Measurements from ENCODE around the gene MARK3. TPM values are rescaled to one million over a fixed set of nuclear protein-coding genes. Genes with fewer than 3 reads are reported as not detected.

The MARK3 gene
- total RNA-seq, 1 experiment from 2014 or later: 189 TPM

- TF ChIP-seq CTCF (conservative IDR thresholded peaks at IDR 0.05) (peak; percentile 97), EZH2 (IDR thresholded peaks at IDR 0.05; ENCODE audit: low read depth) (no peak)
- H3F3A ChIP-seq (ENCODE audit: insufficient read depth, low read depth): peaks cover 71% of the 10 kb centered on the region
- peaks cover 90% of the 10 kb centered on the region for H4K20me1 ChIP-seq (ENCODE audit: insufficient read depth)
- no peaks in the 10 kb centered on the region for H3K27me3 ChIP-seq (ENCODE audit: insufficient read depth, low read depth)
- intact Hi-C loops (cut with micrococcal nuclease; ENCODE audit: unreplicated experiment): loop anchor here (1.0 to 10.0 kb wide), 4 partner anchors 95 to 866 kb away; no protein-coding TSS in a partner anchor
- H2AFZ ChIP-seq: no peak overlapping the region
- no peak overlapping the region for H3K4me3 ChIP-seq
- peak overlapping the region; percentile 27 for H3K4me2 ChIP-seq
- H3K9me2 ChIP-seq (ENCODE audit: insufficient read depth): no peaks in the 10 kb centered on the region
- H3K9me3 ChIP-seq (ENCODE audit: insufficient read depth, low read depth): no peaks in the 10 kb centered on the region
- peaks cover 100% of the 10 kb centered on the region for H3K79me2 ChIP-seq (ENCODE audit: low read depth)
- CTCF ChIA-PET: interaction anchor here (0.6 to 2.3 kb wide), 15 partner anchors 17 to 1703 kb away, joined by 3 to 11 read pairs (median 5); partner anchors contain the start of gene EIF5
- peaks cover 57% of the 10 kb centered on the region for H3K4me1 ChIP-seq (replicated peaks; ENCODE audit: insufficient read depth)
- POLR2A ChIA-PET (ENCODE audit: unreplicated experiment): interaction anchor here (0.6 to 0.7 kb wide), 2 partner anchors 14 to 162 kb away, joined by 3 to 6 read pairs; no protein-coding TSS in a partner anchor
- no peak overlapping the region for H3K27ac ChIP-seq
- peak; percentile 45 to 72 for DNase-seq
- peaks cover 8% of the 10 kb centered on the region; the same call in 1 of the 2 replicates for H3K36me3 ChIP-seq (ENCODE audit: low read depth)
- BruUV-seq (replicated peaks): no TSS peak
These were observed 5.8 kb downstream of the MARK3 start for GRCh38 chr14:103391048-103391447.

- H3K4me2 ChIP-seq: no peak overlapping the region
- H3K27me3 ChIP-seq (ENCODE audit: insufficient read depth, low read depth): no peaks in the 10 kb centered on the region
- TF ChIP-seq CTCF (conservative IDR thresholded peaks at IDR 0.05) (no peak), EZH2 (IDR thresholded peaks at IDR 0.05; ENCODE audit: low read depth) (no peak)
- ChIA-PET POLR2A (ENCODE audit: unreplicated experiment) (no interaction called here), CTCF (interaction anchor here (0.6 to 2.3 kb wide), 5 partner anchors 23 to 317 kb away, joined by 3 to 17 read pairs (median 5); partner anchors contain the start of gene EIF5)
- H3K4me1 ChIP-seq (replicated peaks; ENCODE audit: insufficient read depth): peaks cover 60% of the 10 kb centered on the region
- H3K9me3 ChIP-seq (ENCODE audit: insufficient read depth, low read depth): no peaks in the 10 kb centered on the region
- H2AFZ ChIP-seq: no peak overlapping the region
- peaks cover 89% of the 10 kb centered on the region for H4K20me1 ChIP-seq (ENCODE audit: insufficient read depth)
- H3K4me3 ChIP-seq: no peak overlapping the region
- H3K79me2 ChIP-seq (ENCODE audit: low read depth): peaks cover 100% of the 10 kb centered on the region
- intact Hi-C loops (cut with micrococcal nuclease; ENCODE audit: unreplicated experiment): loop anchor here (10.0 kb wide), 2 partner anchors 287 to 867 kb away; no protein-coding TSS in a partner anchor
- H3K27ac ChIP-seq: peak overlapping the region; percentile 6; the same call in 1 of the 2 replicates
- DNase-seq: no peak
- H3K36me3 ChIP-seq (ENCODE audit: low read depth): peaks cover 8% of the 10 kb centered on the region; the same call in 1 of the 2 replicates
- BruUV-seq (replicated peaks): no TSS peak
- H3K9me2 ChIP-seq (ENCODE audit: insufficient read depth): no peaks in the 10 kb centered on the region
- H3F3A ChIP-seq (ENCODE audit: insufficient read depth, low read depth): peaks cover 70% of the 10 kb centered on the region
These were observed 6.9 kb downstream of the MARK3 start for GRCh38 chr14:103392106-103392505.

- 0 out of 2 replicates have a peak, but pooled peaks have one; percentile 19 for TF ChIP-seq CTCF (conservative IDR thresholded peaks at IDR 0.05)
- no peak for TF ChIP-seq EZH2 (IDR thresholded peaks at IDR 0.05; ENCODE audit: low read depth)
- no peak for DNase-seq
- H3K4me1 ChIP-seq (replicated peaks; ENCODE audit: insufficient read depth): peaks cover 59% of the 10 kb centered on the region
These were observed 7.4 kb downstream of the MARK3 start for GRCh38 chr14:103392572-103392971.

More at GRCh38 chr14:103392572-103392971, 7.4 kb downstream of the MARK3 start:
- intact Hi-C loops (cut with micrococcal nuclease; ENCODE audit: unreplicated experiment): loop anchor here (10.0 kb wide), 2 partner anchors 288 to 868 kb away; no protein-coding TSS in a partner anchor
- no peaks in the 10 kb centered on the region for H3K9me3 ChIP-seq (ENCODE audit: insufficient read depth, low read depth)
- CTCF ChIA-PET: interaction anchor here (0.7 to 2.3 kb wide), 6 partner anchors 28 to 318 kb away, joined by 3 to 10 read pairs (median 3); partner anchors contain the start of gene EIF5
- H3K79me2 ChIP-seq (ENCODE audit: low read depth): peaks cover 100% of the 10 kb centered on the region
- POLR2A ChIA-PET (ENCODE audit: unreplicated experiment): no interaction called here
- H3K4me3 ChIP-seq: no peak overlapping the region
- BruUV-seq (replicated peaks): no TSS peak
- peak overlapping the region; percentile 6; the same call in 1 of the 2 replicates for H3K27ac ChIP-seq
- no peak overlapping the region for H3K4me2 ChIP-seq
- H3K9me2 ChIP-seq (ENCODE audit: insufficient read depth): no peaks in the 10 kb centered on the region
- H2AFZ ChIP-seq: no peak overlapping the region
- H3K27me3 ChIP-seq (ENCODE audit: insufficient read depth, low read depth): no peaks in the 10 kb centered on the region
- peaks cover 8% of the 10 kb centered on the region; the same call in 1 of the 2 replicates for H3K36me3 ChIP-seq (ENCODE audit: low read depth)
- H3F3A ChIP-seq (ENCODE audit: insufficient read depth, low read depth): peaks cover 74% of the 10 kb centered on the region
- peaks cover 88% of the 10 kb centered on the region for H4K20me1 ChIP-seq (ENCODE audit: insufficient read depth)

All from PC-9 (cell line).